HG03432 (cell line): ENCODE results near the gene IL36G.

Experiments
- ATAC-seq: cut with Tn5 transposase; IDR thresholded peaks from one replicate; pipeline ENCODE4 v1.9.1; 2021; ENCODE audit warnings: mild to moderate bottlenecking, moderate library complexity; ENCODE audit not compliant: unreplicated experiment

The IL36G gene

DNA sequence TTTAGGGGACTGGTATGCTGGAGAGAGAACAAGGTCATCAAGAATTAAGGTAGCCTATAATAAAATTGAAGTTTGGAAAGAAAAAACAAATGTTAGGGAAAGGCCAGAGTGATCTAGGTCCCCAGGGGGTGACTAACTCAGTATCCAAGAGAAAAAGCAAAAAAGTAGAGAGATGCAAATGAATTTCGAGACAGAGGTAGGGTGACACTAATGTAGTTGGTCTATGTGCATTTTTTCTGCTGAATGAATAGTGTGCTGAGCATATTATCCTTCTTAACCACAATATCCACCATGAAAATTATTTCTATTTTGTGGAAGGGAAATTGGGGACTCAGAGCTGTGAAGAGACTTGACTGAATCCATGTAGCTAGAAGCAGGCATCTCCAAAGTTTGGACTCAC is 37.2 kb downstream of the IL36G start:
- no peak for ATAC-seq

GRCh38 chr2:113015655-113016054 is 37.8 kb downstream of the IL36G start:
- ATAC-seq: no peak

GRCh38 chr2:113018509-113018908 is 40.7 kb downstream of the IL36G start:
- ATAC-seq: no peak

- ATAC-seq: no peak
Measured at GRCh38 chr2:113021312-113021711, 43.5 kb downstream of the IL36G start.

- no peak for ATAC-seq
Measured at GRCh38 chr2:113024764-113025163, 47.0 kb downstream of the IL36G start.

DNA sequence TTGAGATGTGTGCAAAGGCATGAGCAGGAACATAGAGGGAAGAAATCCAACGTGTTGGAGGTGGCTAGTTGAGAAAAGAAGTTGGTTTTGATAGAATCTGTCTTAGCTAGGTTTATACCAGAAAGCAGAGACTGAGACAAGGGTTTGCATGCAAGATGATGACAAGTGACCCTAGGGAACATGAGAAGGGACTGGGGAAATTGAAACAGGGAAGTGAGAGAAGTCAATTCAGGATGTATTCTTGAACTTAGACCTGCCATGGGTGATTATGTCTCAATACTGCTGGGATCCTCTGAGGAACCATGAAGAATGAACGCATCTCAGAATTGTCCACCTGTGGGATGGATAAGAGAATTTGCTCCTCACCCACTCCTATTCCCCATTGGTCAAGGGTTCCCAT is 47.9 kb downstream of the IL36G start:
- no peak for ATAC-seq

DNA sequence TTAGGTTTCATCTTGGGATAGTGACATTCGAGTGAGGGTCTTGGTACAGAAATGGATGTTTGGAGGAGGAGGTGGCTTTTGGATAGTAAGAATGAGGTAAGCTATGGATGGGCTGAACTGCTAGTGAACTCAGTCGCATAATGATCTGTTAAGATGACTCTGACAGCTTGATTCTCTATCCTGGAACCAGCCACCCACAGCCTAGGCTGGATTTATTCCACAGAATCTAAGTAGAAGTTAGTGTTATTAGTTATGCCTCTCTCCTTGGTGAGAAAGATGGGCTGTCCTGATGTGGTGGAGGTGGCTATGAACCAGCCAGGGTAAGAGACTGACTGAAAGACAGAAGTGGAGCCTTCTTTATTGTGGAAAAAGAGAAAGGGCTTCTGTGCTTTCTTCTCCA is 49.9 kb downstream of the IL36G start:
- ATAC-seq: no peak

GRCh38 chr2:113028112-113028511 is 50.3 kb downstream of the IL36G start:
- no peak for ATAC-seq

DNA sequence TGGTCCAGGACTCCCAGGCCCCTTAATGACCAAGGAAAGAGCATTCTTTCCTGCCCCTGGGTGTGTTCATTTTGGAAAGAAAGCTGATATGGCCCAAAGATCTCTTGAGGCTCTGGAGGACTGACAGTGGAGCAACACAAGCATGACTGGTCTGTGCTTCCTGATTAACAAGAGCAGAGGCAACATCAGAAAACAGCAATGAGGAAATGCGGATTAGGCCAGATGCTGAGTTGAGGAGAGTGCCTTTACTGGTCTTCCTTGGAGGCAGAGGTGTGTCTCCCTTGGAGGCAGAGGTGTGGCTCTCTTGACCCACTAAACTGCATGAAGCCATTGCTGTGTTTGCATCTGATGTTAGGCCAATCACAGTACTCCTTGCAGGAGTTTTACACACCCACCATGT is 54.9 kb downstream of the IL36G start:
- no peak for ATAC-seq

DNA sequence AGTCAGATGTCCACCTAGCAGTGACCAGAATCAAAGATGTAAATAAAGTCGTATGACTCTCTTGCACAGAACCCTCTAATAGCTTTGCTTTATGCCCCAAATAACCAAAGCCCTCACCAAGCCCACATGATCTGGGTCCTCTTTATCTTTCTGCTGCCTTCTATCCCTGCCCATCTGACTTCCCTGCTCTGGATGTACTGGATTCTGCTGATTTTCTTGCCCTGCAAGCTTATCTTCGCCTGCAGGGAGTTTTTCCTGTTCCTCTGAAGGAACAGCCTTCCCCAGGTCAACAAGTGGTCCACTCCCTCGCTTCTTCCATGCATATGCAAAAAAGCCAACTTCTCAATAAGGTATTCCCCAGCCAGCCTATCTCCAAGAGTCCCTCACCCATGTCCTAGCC is 56.2 kb downstream of the IL36G start:
- no peak for ATAC-seq
